GM23338 (cell line): ENCODE data around the gene GFAP.

Experiments used
- POLR2AphosphoS5 ChIP-seq: IDR thresholded peaks from 2 replicates; pipeline ENCODE4 v1.6.1; 2016; ENCODE audit warnings: antibody characterized with exemption, low read depth
- TF ChIP-seq, protein P1 (sequence below), 2 experiments: fragments of 200-600 bp in 1 of 2; sonication (generic) in 1 of 2; conservative IDR thresholded peaks; 2 replicates each; pipeline versions ENCODE4 v1.5.1 to v1.6.1; 2016 to 2017; ENCODE audit warnings: antibody characterized with exemption in 2 of 2, low read depth in 2 of 2, mild to moderate bottlenecking in 2 of 2, moderate library complexity in 1 of 2
- TF ChIP-seq, protein P2 (sequence below): IDR thresholded peaks from one replicate; pipeline ENCODE4 v1.6.1; 2018; ENCODE audit warnings: antibody characterized with exemption; ENCODE audit not compliant: unreplicated experiment

DNA sequence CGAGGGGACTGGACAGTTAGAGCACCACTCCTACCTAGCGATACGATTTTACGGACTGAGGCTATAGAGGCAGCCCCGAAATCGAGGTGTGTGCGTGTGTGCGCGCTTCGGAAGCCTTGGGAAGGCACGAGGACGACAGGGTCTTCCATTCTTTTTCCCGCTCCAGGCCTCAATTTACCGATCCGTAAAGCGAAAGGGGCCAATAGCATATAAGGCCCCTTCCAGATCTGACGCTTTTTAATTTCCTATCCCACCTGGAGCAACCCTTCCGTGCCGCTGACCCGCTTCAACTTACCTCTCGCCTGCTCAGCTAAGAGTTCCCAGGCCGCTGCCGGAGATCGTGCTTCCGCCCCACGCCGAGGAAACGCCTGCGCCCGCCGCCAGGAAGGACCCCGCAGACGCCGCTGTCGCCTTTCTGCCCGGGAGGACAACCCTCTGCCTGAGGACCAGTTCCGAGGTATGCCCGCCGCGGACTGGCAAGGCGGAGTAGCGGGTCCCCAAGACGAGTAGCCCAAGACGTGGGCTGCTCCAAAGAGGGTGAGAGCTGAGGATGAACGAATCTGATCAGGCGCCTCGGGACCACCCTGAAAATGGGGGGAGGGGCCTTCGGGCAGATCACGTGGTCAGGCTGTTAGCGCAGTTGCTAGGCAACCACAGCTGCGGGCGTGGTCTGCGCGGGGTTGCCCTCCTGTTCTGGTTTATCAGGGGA lies 16.1 kb downstream of the GFAP start, which contains the start of gene EFTUD2:
- TF ChIP-seq, protein P1, sequence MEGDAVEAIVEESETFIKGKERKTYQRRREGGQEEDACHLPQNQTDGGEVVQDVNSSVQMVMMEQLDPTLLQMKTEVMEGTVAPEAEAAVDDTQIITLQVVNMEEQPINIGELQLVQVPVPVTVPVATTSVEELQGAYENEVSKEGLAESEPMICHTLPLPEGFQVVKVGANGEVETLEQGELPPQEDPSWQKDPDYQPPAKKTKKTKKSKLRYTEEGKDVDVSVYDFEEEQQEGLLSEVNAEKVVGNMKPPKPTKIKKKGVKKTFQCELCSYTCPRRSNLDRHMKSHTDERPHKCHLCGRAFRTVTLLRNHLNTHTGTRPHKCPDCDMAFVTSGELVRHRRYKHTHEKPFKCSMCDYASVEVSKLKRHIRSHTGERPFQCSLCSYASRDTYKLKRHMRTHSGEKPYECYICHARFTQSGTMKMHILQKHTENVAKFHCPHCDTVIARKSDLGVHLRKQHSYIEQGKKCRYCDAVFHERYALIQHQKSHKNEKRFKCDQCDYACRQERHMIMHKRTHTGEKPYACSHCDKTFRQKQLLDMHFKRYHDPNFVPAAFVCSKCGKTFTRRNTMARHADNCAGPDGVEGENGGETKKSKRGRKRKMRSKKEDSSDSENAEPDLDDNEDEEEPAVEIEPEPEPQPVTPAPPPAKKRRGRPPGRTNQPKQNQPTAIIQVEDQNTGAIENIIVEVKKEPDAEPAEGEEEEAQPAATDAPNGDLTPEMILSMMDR (conservative IDR thresholded peaks at IDR 0.05; ENCODE audit: low read depth in 2 of 2): no peak
- TF ChIP-seq POLR2AphosphoS5: peak; percentile 82
- TF ChIP-seq, protein P2, sequence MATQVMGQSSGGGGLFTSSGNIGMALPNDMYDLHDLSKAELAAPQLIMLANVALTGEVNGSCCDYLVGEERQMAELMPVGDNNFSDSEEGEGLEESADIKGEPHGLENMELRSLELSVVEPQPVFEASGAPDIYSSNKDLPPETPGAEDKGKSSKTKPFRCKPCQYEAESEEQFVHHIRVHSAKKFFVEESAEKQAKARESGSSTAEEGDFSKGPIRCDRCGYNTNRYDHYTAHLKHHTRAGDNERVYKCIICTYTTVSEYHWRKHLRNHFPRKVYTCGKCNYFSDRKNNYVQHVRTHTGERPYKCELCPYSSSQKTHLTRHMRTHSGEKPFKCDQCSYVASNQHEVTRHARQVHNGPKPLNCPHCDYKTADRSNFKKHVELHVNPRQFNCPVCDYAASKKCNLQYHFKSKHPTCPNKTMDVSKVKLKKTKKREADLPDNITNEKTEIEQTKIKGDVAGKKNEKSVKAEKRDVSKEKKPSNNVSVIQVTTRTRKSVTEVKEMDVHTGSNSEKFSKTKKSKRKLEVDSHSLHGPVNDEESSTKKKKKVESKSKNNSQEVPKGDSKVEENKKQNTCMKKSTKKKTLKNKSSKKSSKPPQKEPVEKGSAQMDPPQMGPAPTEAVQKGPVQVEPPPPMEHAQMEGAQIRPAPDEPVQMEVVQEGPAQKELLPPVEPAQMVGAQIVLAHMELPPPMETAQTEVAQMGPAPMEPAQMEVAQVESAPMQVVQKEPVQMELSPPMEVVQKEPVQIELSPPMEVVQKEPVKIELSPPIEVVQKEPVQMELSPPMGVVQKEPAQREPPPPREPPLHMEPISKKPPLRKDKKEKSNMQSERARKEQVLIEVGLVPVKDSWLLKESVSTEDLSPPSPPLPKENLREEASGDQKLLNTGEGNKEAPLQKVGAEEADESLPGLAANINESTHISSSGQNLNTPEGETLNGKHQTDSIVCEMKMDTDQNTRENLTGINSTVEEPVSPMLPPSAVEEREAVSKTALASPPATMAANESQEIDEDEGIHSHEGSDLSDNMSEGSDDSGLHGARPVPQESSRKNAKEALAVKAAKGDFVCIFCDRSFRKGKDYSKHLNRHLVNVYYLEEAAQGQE: no peak
